Right cardiac atrium (tissue), 5 donors: ENCODE data around the gene MED27. TPM values are rescaled to one million over a fixed set of nuclear protein-coding genes. Genes with fewer than 3 reads are reported as not detected.

Experiments
- ATAC-seq, 2 donors: fragments of 200-7000 bp; cut with Tn5 transposase; one replicate each; pipeline versions ENCODE4 v1.8.0 to v1.9.1; 2020; ENCODE audit warnings: moderate library complexity in 2 of 2, mild to moderate bottlenecking in 1 of 2
- DNase-seq, 3 donors: peaks; one replicate each; pipeline ENCODE4 v3.0.0-alpha.2; 2020
- H3K27ac ChIP-seq: one replicate; pipeline ENCODE4 v1.5.1; 2013; ENCODE audit warnings: mild to moderate bottlenecking, low read length, control low read depth, moderate library complexity
- H3K27me3 ChIP-seq: one replicate; pipeline ENCODE4 v1.6.1; 2013; ENCODE audit not compliant: control insufficient read depth, insufficient read depth
- H3K4me1 ChIP-seq: one replicate; pipeline ENCODE4 v1.6.1; 2013; ENCODE audit warnings: low read length; ENCODE audit not compliant: control insufficient read depth, insufficient read depth
- H3K4me3 ChIP-seq: one replicate; pipeline ENCODE4 v1.5.1; 2013; ENCODE audit warnings: low read length, control low read depth
- H3K9me3 ChIP-seq: one replicate; pipeline ENCODE4 v1.6.1; 2013; ENCODE audit warnings: low read length; ENCODE audit not compliant: control insufficient read depth
- WGBS: extraction: QIAGEN DNeasy Blood & Tissue Kit; methylation state at CpG from one replicate; pipeline ENCODE4 v1.1.7; 2013; 5-methylcytosine and 5-hydroxymethylcytosine counted together
- intact Hi-C, 4 donors: fragments of 100-400 bp; cut with DNase I; formaldehyde crosslinking; loops; one replicate each; pipeline versions ENCODE4 v1.11.0 to v1.14.0; 2022 to 2023
- polyA plus RNA-seq: library from polyadenylated mRNA; stranded (reverse); fragments of 200-250 nt; gene quantifications from one replicate; pipeline ENCODE4 v1.2.3, GENCODE V29; 2013
- total RNA-seq, 4 donors: library from RNA; stranded (reverse); fragmentation: NEBNext Ultra II Directional; extraction: Animal tissue kit (Norgen Biotek cat#: 25700); gene quantifications; one replicate each; pipeline ENCODE4 v1.2.1, GENCODE V29; 2021
- donor health status: healthy with polysubstance abuse.
- donor health status: DM: no; HTN: yes; CAD: no.
- donor health status: DM: no; HTN: no; CAD: no.
- donor health status: DM: no; HTN: yes; CAD: no; lungs with severe emphysema.
- donor health status: DM: yes; HTN: yes; CAD: no.

Gene MED27
- total and polyA plus RNA-seq, 5 donors, result 19.9 to 22.7 (median 21.2) TPM

GRCh38 chr9:131848570-131849160, 231.0 kb downstream of the MED27 start:
- Histone ChIP-seq H3K9me3 (no peaks in the 10 kb centered on the region), H3K4me1 (no peaks in the 10 kb centered on the region), H3K27me3 (no peaks in the 10 kb centered on the region), H3K27ac (no peak overlapping the region), H3K4me3 (no peak overlapping the region)
- intact Hi-C loops, result no loop called here
- 85% methylated on average over 35 of the region's 35 CpGs for WGBS
- peak in 1 of 3 donors; percentile 13 for DNase-seq
- ATAC-seq, result no peak

GRCh38 chr9:131847665-131848354, 231.9 kb downstream of the MED27 start:
- Histone ChIP-seq H3K4me1 (no peaks in the 10 kb centered on the region), H3K4me3 (no peak overlapping the region), H3K27ac (no peak overlapping the region), H3K27me3 (no peaks in the 10 kb centered on the region), H3K9me3 (no peaks in the 10 kb centered on the region)
- intact Hi-C loops, result no loop called here
- no peak for ATAC-seq
- DNase-seq, result no peak
- 89% methylated on average over 18 of the region's 18 CpGs for WGBS

GRCh38 chr9:131845305-131846298, 234.1 kb downstream of the MED27 start:
- DNase-seq (peak in 1 of 3 donors; percentile 30), ATAC-seq (no peak)
- H3K27me3 ChIP-seq, result no peaks in the 10 kb centered on the region
- H3K4me3 ChIP-seq, result no peak overlapping the region
- intact Hi-C loops, result no loop called here
- no peaks in the 10 kb centered on the region for H3K4me1 ChIP-seq
- H3K27ac ChIP-seq, result no peak overlapping the region
- H3K9me3 ChIP-seq, result no peaks in the 10 kb centered on the region
- 86% methylated on average over 29 of the region's 29 CpGs for WGBS

- Histone ChIP-seq H3K27me3 (no peaks in the 10 kb centered on the region), H3K4me1 (no peaks in the 10 kb centered on the region), H3K27ac (no peak overlapping the region), H3K9me3 (no peaks in the 10 kb centered on the region), H3K4me3 (no peak overlapping the region)
- ATAC-seq (no peak), DNase-seq (peak in 1 of 3 donors; percentile 9)
- WGBS, result 94% methylated on average over 4 of the region's 4 CpGs
- intact Hi-C loops, result no loop called here
Measured at GRCh38 chr9:131844745-131845118, 234.9 kb downstream of the MED27 start.

- DNase-seq (no peak), ATAC-seq (no peak)
- Histone ChIP-seq H3K4me1 (no peaks in the 10 kb centered on the region), H3K4me3 (no peak overlapping the region), H3K9me3 (no peaks in the 10 kb centered on the region), H3K27me3 (no peaks in the 10 kb centered on the region), H3K27ac (no peak overlapping the region)
- intact Hi-C loops, result no loop called here
- WGBS, result 88% methylated on average over 33 of the region's 33 CpGs
Measured at GRCh38 chr9:131843989-131844744, 235.5 kb downstream of the MED27 start.

GRCh38 chr9:131841765-131842318, 237.8 kb downstream of the MED27 start:
- Histone ChIP-seq H3K4me1 (no peaks in the 10 kb centered on the region), H3K27me3 (no peaks in the 10 kb centered on the region), H3K4me3 (no peak overlapping the region), H3K9me3 (no peaks in the 10 kb centered on the region), H3K27ac (no peak overlapping the region)
- 69% methylated on average over 30 of the region's 30 CpGs for WGBS
- DNase-seq (no peak), ATAC-seq (no peak)
- intact Hi-C loops, result no loop called here

GRCh38 chr9:131840751-131841702, 238.6 kb downstream of the MED27 start:
- WGBS, result 89% methylated on average over 25 of the region's 25 CpGs
- intact Hi-C loops, result no loop called here
- no peaks in the 10 kb centered on the region for H3K27me3 ChIP-seq
- no peak for DNase-seq
- no peak overlapping the region for H3K4me3 ChIP-seq
- H3K9me3 ChIP-seq, result no peaks in the 10 kb centered on the region
- H3K27ac ChIP-seq, result no peak overlapping the region
- no peaks in the 10 kb centered on the region for H3K4me1 ChIP-seq
- no peak for ATAC-seq

GRCh38 chr9:131840220-131840619, 239.4 kb downstream of the MED27 start:
- DNase-seq, result no peak
- Histone ChIP-seq H3K9me3 (no peaks in the 10 kb centered on the region), H3K27me3 (no peaks in the 10 kb centered on the region), H3K4me1 (no peaks in the 10 kb centered on the region), H3K27ac (no peak overlapping the region), H3K4me3 (no peak overlapping the region)
- ATAC-seq, result no peak
- intact Hi-C loops, result no loop called here
- 82% methylated on average over 8 of the region's 8 CpGs for WGBS

GRCh38 chr9:131839281-131840084, 240.2 kb downstream of the MED27 start:
- intact Hi-C loops, result no loop called here
- H3K27ac ChIP-seq, result no peak overlapping the region

More at GRCh38 chr9:131839281-131840084, 240.2 kb downstream of the MED27 start:
- DNase-seq, result peak in 1 of 3 donors; percentile 37
- Histone ChIP-seq H3K4me3 (no peak overlapping the region), H3K4me1 (no peaks in the 10 kb centered on the region), H3K9me3 (no peaks in the 10 kb centered on the region), H3K27me3 (no peaks in the 10 kb centered on the region)
- 67% methylated on average over 22 of the region's 22 CpGs for WGBS
- ATAC-seq, result no peak
